GM23338 (cell line): ENCODE results near the gene NTM. TPM values are rescaled to one million over a fixed set of nuclear protein-coding genes. Genes with fewer than 3 reads are reported as not detected.

Experiments used
- ATAC-seq: fragments of 200-7000 bp; cut with Tn5 transposase; 3 replicates; pipeline ENCODE4 v1.9.1; 2020
- DNase-seq: peaks from one replicate; pipeline ENCODE4 v3.0.0-alpha.2; 2015; ENCODE audit warnings: low spot score
- H2AFZ ChIP-seq: fragments of 200-600 bp; sonication (generic); 2 replicates; pipeline ENCODE4 v1.8.0; 2016; ENCODE audit warnings: antibody characterized with exemption, mild to moderate bottlenecking, moderate library complexity
- H3F3A ChIP-seq: fragments of 200-600 bp; sonication (generic); replicated peaks from 2 replicates; pipeline ENCODE4 v1.8.0; 2017; ENCODE audit warnings: antibody characterized with exemption, mixed run types, low read depth
- H3K27ac ChIP-seq: fragments of 200-600 bp; sonication (generic); 2 replicates; pipeline ENCODE4 v1.6.1; 2016; ENCODE audit warnings: low read depth
- H3K27me3 ChIP-seq: fragments of 200-600 bp; sonication (generic); 2 replicates; pipeline ENCODE4 v1.8.0; 2016; ENCODE audit warnings: mild to moderate bottlenecking, mixed run types, moderate library complexity; ENCODE audit not compliant: insufficient read depth
- H3K36me3 ChIP-seq: fragments of 200-600 bp; sonication (generic); 2 replicates; pipeline ENCODE4 v1.8.0; 2016; ENCODE audit warnings: mild to moderate bottlenecking; ENCODE audit not compliant: insufficient read depth
- H3K4me1 ChIP-seq: fragments of 200-600 bp; sonication (generic); 2 replicates; pipeline ENCODE4 v1.8.0; 2016; ENCODE audit warnings: mild to moderate bottlenecking, moderate library complexity; ENCODE audit not compliant: insufficient read depth
- H3K4me2 ChIP-seq: fragments of 200-600 bp; sonication (generic); 2 replicates; pipeline ENCODE4 v1.7.1; 2017; ENCODE audit warnings: mixed run types
- H3K4me3 ChIP-seq: fragments of 200-600 bp; sonication (generic); 2 replicates; pipeline ENCODE4 v1.6.1; 2016; ENCODE audit warnings: mixed run types
- H3K79me2 ChIP-seq: fragments of 200-600 bp; sonication (generic); replicated peaks from 2 replicates; pipeline ENCODE4 v1.8.0; 2017; ENCODE audit warnings: mild to moderate bottlenecking; ENCODE audit not compliant: insufficient read depth
- H3K9me2 ChIP-seq: fragments of 200-600 bp; sonication (generic); 2 replicates; pipeline ENCODE4 v1.8.0; 2017; ENCODE audit not compliant: insufficient read depth
- H4K20me1 ChIP-seq: fragments of 200-600 bp; sonication (generic); replicated peaks from 2 replicates; pipeline ENCODE4 v1.8.0; 2017; ENCODE audit warnings: mild to moderate bottlenecking; ENCODE audit not compliant: insufficient read depth
- H3K27ac Mint-ChIP-seq: 2 replicates; pipeline ENCODE4 v1.8.0; 2020; ENCODE audit warnings: inconsistent platforms, mild to moderate bottlenecking, moderate library complexity, mixed read lengths
- H3K27me3 Mint-ChIP-seq: 3 replicates; pipeline ENCODE4 v1.8.0; 2022; ENCODE audit warnings: low read depth, mild to moderate bottlenecking, moderate library complexity, mixed read lengths, inconsistent platforms; ENCODE audit not compliant: insufficient read depth, poor library complexity
- H3K36me3 Mint-ChIP-seq: 3 replicates; pipeline ENCODE4 v1.8.0; 2021; ENCODE audit warnings: low read depth, mild to moderate bottlenecking, inconsistent platforms, moderate library complexity, mixed read lengths
- H3K4me1 Mint-ChIP-seq: 3 replicates; pipeline ENCODE4 v1.8.0; 2020; ENCODE audit warnings: mild to moderate bottlenecking, inconsistent platforms, mixed read lengths
- H3K4me3 Mint-ChIP-seq: 3 replicates; pipeline ENCODE4 v1.8.0; 2021; ENCODE audit warnings: moderate library complexity, mild to moderate bottlenecking, inconsistent platforms, mixed read lengths
- H3K9me3 Mint-ChIP-seq: 3 replicates; pipeline ENCODE4 v1.8.0; 2020; ENCODE audit warnings: moderate library complexity, mild to moderate bottlenecking, inconsistent platforms, mixed read lengths
- CREB1 ChIP-seq: fragments of 250-450 bp; sonication (Bioruptor Pico); IDR thresholded peaks from 2 replicates; pipeline ENCODE4 v1.5.0; 2020; ENCODE audit warnings: low read depth, mild to moderate bottlenecking, moderate library complexity
- EZH2 ChIP-seq: fragments of 200-600 bp; sonication (generic); IDR thresholded peaks from one replicate; pipeline ENCODE4 v1.8.0; 2017; ENCODE audit warnings: antibody characterized with exemption, mild to moderate bottlenecking, low read depth; ENCODE audit not compliant: unreplicated experiment
- EZH2phosphoT487 ChIP-seq: fragments of 200-600 bp; sonication (generic); IDR thresholded peaks from one replicate; pipeline ENCODE4 v1.8.1; 2018; ENCODE audit warnings: antibody characterized with exemption; ENCODE audit not compliant: unreplicated experiment
- NANOG ChIP-seq: IDR thresholded peaks from 2 replicates; pipeline ENCODE4 v1.6.1; 2016; ENCODE audit warnings: antibody characterized with exemption, borderline replicate concordance
- POLR2AphosphoS5 ChIP-seq: IDR thresholded peaks from 2 replicates; pipeline ENCODE4 v1.6.1; 2016; ENCODE audit warnings: antibody characterized with exemption, low read depth
- STAT1 ChIP-seq: IDR thresholded peaks from one replicate; pipeline ENCODE4 v1.6.1; 2016; ENCODE audit warnings: antibody characterized with exemption; ENCODE audit not compliant: unreplicated experiment
- ZNF114 ChIP-seq: fragments of 250-450 bp; sonication (Bioruptor Pico); IDR thresholded peaks from 2 replicates; pipeline ENCODE4 v1.5.0; 2020; ENCODE audit warnings: mild to moderate bottlenecking, moderate library complexity
- ZNF331 ChIP-seq: fragments of 250-450 bp; sonication (Bioruptor Pico); IDR thresholded peaks from 2 replicates; pipeline ENCODE4 v1.5.0; 2020; ENCODE audit warnings: low read depth, mild to moderate bottlenecking, moderate library complexity
- polyA plus RNA-seq: library from polyadenylated mRNA; unstranded; fragments of >200 nt; fragmentation: Nextera tagmentation; extraction: Ambion mirVana; gene quantifications from 2 replicates; pipeline ENCODE4 v1.2.1, GENCODE V29; 2016
- total RNA-seq: library from RNA; depleted of rRNA; stranded (reverse); fragments of >200 nt; shearing (Covaris generic); gene quantifications from 2 replicates; pipeline ENCODE4 v1.2.3, GENCODE V29; 2014
- TF ChIP-seq, protein P1 (sequence below), 2 experiments: fragments of 200-600 bp in 1 of 2; sonication (generic) in 1 of 2; conservative IDR thresholded peaks; 2 replicates each; pipeline versions ENCODE4 v1.5.1 to v1.6.1; 2016 to 2017; ENCODE audit warnings: antibody characterized with exemption in 2 of 2, low read depth in 2 of 2, mild to moderate bottlenecking in 2 of 2, moderate library complexity in 1 of 2
- TF ChIP-seq, protein P2 (sequence below): fragments of 250-450 bp; sonication (Bioruptor Pico); IDR thresholded peaks from 2 replicates; pipeline ENCODE4 v1.5.0; 2020; ENCODE audit warnings: mild to moderate bottlenecking, moderate library complexity
- TF ChIP-seq, protein P3 (sequence below): IDR thresholded peaks from one replicate; pipeline ENCODE4 v1.6.1; 2018; ENCODE audit warnings: antibody characterized with exemption; ENCODE audit not compliant: unreplicated experiment

The NTM gene
- total and polyA plus RNA-seq, 2 experiments from 2014 or later: 10.6 to 14.6 TPM

DNA sequence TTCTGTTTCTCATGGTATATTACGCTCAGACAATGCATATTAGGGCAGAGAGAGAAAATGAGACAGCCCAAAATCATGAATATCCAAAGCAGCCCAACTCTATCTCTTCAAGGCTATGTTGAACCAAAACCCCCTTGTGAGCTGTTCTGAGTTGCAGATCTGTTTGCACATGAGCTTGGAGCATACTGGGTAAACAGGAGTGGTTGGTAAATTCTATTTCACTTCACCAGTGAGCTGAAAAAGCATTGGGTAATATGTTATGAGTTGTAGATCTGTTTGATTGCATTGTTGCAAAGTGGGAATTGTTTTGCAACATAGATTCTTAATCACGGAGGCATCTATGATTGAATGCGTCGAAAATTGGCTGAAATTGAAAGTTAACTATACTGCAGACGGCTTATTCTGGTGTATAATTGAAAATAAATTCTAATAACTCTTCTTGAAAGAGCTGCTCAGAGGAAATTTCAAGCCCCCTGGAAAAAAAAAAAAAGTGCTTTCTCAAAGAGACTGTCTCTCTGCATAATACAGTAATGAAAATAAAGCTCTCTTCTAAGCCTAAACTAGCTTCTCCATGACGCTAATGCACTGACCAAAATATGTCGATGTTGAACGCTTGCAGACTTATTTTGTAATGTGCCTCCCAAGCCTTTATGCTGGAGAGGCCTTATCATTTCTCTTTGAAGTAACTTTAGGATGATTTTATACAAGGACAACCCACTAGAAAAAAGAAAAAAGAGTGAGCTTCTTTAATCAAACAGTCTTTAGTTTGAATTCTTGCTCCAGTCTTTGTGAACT is 263.7 kb downstream of the NTM start:
- Mint-ChIP-seq H3K4me1 (peaks cover 35% of the 10 kb centered on the region), H3K36me3 (no peaks in the 10 kb centered on the region; the same call in 2 of the 3 replicates), H3K9me3 (peaks cover 4% of the 10 kb centered on the region; the same call in 1 of the 3 replicates), H3K4me3 (no peak overlapping the region), H3K27ac (no peak overlapping the region), H3K27me3 (peaks cover 3% of the 10 kb centered on the region)
- Histone ChIP-seq H3F3A (no peaks in the 10 kb centered on the region), H3K4me2 (no peak overlapping the region), H2AFZ (no peak overlapping the region), H3K36me3 (no peaks in the 10 kb centered on the region), H3K4me3 (no peak overlapping the region), H4K20me1 (no peaks in the 10 kb centered on the region), H3K27ac (no peak overlapping the region), H3K9me2 (no peaks in the 10 kb centered on the region), H3K27me3 (no peaks in the 10 kb centered on the region), H3K79me2 (no peaks in the 10 kb centered on the region), H3K4me1 (peaks cover 11% of the 10 kb centered on the region; the same call in 1 of the 2 replicates)
- DNase-seq (no peak), ATAC-seq (no peak)
- TF ChIP-seq EZH2phosphoT487 (no peak), EZH2 (no peak), ZNF331 (CRISPR knock-in tag) (no peak), ZNF114 (no peak), STAT1 (no peak), CREB1 (CRISPR knock-in tag) (no peak), POLR2AphosphoS5 (no peak), NANOG (no peak)
- TF ChIP-seq, protein P1, sequence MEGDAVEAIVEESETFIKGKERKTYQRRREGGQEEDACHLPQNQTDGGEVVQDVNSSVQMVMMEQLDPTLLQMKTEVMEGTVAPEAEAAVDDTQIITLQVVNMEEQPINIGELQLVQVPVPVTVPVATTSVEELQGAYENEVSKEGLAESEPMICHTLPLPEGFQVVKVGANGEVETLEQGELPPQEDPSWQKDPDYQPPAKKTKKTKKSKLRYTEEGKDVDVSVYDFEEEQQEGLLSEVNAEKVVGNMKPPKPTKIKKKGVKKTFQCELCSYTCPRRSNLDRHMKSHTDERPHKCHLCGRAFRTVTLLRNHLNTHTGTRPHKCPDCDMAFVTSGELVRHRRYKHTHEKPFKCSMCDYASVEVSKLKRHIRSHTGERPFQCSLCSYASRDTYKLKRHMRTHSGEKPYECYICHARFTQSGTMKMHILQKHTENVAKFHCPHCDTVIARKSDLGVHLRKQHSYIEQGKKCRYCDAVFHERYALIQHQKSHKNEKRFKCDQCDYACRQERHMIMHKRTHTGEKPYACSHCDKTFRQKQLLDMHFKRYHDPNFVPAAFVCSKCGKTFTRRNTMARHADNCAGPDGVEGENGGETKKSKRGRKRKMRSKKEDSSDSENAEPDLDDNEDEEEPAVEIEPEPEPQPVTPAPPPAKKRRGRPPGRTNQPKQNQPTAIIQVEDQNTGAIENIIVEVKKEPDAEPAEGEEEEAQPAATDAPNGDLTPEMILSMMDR (conservative IDR thresholded peaks at IDR 0.05; ENCODE audit: low read depth in 2 of 2): no peak
- TF ChIP-seq, protein P2, sequence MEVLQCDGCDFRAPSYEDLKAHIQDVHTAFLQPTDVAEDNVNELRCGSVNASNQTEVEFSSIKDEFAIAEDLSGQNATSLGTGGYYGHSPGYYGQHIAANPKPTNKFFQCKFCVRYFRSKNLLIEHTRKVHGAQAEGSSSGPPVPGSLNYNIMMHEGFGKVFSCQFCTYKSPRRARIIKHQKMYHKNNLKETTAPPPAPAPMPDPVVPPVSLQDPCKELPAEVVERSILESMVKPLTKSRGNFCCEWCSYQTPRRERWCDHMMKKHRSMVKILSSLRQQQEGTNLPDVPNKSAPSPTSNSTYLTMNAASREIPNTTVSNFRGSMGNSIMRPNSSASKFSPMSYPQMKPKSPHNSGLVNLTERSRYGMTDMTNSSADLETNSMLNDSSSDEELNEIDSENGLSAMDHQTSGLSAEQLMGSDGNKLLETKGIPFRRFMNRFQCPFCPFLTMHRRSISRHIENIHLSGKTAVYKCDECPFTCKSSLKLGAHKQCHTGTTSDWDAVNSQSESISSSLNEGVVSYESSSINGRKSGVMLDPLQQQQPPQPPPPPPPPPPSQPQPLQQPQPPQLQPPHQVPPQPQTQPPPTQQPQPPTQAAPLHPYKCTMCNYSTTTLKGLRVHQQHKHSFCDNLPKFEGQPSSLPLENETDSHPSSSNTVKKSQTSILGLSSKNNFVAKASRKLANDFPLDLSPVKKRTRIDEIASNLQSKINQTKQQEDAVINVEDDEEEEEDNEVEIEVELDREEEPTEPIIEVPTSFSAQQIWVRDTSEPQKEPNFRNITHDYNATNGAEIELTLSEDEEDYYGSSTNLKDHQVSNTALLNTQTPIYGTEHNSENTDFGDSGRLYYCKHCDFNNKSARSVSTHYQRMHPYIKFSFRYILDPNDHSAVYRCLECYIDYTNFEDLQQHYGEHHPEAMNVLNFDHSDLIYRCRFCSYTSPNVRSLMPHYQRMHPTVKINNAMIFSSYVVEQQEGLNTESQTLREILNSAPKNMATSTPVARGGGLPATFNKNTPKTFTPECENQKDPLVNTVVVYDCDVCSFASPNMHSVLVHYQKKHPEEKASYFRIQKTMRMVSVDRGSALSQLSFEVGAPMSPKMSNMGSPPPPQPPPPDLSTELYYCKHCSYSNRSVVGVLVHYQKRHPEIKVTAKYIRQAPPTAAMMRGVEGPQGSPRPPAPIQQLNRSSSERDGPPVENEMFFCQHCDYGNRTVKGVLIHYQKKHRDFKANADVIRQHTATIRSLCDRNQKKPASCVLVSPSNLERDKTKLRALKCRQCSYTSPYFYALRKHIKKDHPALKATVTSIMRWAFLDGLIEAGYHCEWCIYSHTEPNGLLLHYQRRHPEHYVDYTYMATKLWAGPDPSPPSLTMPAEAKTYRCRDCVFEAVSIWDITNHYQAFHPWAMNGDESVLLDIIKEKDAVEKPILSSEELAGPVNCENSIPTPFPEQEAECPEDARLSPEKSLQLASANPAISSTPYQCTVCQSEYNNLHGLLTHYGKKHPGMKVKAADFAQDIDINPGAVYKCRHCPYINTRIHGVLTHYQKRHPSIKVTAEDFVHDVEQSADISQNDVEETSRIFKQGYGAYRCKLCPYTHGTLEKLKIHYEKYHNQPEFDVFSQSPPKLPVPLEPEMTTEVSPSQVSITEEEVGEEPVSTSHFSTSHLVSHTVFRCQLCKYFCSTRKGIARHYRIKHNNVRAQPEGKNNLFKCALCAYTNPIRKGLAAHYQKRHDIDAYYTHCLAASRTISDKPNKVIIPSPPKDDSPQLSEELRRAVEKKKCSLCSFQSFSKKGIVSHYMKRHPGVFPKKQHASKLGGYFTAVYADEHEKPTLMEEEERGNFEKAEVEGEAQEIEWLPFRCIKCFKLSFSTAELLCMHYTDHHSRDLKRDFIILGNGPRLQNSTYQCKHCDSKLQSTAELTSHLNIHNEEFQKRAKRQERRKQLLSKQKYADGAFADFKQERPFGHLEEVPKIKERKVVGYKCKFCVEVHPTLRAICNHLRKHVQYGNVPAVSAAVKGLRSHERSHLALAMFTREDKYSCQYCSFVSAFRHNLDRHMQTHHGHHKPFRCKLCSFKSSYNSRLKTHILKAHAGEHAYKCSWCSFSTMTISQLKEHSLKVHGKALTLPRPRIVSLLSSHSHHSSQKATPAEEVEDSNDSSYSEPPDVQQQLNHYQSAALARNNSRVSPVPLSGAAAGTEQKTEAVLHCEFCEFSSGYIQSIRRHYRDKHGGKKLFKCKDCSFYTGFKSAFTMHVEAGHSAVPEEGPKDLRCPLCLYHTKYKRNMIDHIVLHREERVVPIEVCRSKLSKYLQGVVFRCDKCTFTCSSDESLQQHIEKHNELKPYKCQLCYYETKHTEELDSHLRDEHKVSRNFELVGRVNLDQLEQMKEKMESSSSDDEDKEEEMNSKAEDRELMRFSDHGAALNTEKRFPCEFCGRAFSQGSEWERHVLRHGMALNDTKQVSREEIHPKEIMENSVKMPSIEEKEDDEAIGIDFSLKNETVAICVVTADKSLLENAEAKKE (CRISPR knock-in tag): no peak
- TF ChIP-seq, protein P3, sequence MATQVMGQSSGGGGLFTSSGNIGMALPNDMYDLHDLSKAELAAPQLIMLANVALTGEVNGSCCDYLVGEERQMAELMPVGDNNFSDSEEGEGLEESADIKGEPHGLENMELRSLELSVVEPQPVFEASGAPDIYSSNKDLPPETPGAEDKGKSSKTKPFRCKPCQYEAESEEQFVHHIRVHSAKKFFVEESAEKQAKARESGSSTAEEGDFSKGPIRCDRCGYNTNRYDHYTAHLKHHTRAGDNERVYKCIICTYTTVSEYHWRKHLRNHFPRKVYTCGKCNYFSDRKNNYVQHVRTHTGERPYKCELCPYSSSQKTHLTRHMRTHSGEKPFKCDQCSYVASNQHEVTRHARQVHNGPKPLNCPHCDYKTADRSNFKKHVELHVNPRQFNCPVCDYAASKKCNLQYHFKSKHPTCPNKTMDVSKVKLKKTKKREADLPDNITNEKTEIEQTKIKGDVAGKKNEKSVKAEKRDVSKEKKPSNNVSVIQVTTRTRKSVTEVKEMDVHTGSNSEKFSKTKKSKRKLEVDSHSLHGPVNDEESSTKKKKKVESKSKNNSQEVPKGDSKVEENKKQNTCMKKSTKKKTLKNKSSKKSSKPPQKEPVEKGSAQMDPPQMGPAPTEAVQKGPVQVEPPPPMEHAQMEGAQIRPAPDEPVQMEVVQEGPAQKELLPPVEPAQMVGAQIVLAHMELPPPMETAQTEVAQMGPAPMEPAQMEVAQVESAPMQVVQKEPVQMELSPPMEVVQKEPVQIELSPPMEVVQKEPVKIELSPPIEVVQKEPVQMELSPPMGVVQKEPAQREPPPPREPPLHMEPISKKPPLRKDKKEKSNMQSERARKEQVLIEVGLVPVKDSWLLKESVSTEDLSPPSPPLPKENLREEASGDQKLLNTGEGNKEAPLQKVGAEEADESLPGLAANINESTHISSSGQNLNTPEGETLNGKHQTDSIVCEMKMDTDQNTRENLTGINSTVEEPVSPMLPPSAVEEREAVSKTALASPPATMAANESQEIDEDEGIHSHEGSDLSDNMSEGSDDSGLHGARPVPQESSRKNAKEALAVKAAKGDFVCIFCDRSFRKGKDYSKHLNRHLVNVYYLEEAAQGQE: no peak
